B cell (primary cell): ENCODE results near the gene SRC. TPM values are rescaled to one million over a fixed set of nuclear protein-coding genes. Genes with fewer than 3 reads are reported as not detected.

Experiments used
- ATAC-seq: fragments of 200-7000 bp; cut with Tn5 transposase; one replicate; pipeline ENCODE4 v1.10.0; 2021; ENCODE audit warnings: low read depth, mild to moderate bottlenecking, moderate number of reproducible peaks, moderate library complexity
- CTCF ChIA-PET: fragments of 350-600 bp; sonication (Branson Sonifier 250); formaldehyde crosslinking; loops from one replicate; lab custom pipeline; 2021; ENCODE audit warnings: antibody characterized with exemption, inconsistent platforms; lab: Charles Lee
- POLR2A ChIA-PET: fragments of 350-600 bp; sonication (Branson Sonifier 250); formaldehyde crosslinking; loops from one replicate; lab custom pipeline; 2021; ENCODE audit warnings: antibody characterized with exemption; lab: Charles Lee
- DNase-seq: peaks from one replicate; pipeline ENCODE4 v3.0.0; 2013
- H2AFZ ChIP-seq: 2 replicates; pipeline ENCODE4 v1.6.1; 2012; ENCODE audit warnings: mild to moderate bottlenecking, low read depth, low read length; ENCODE audit not compliant: insufficient read depth, poor library complexity, severe bottlenecking
- H3K27ac ChIP-seq, 2 donors: 1 replicate in 1 of 2; 2 replicates in 1 of 2; pipeline ENCODE4 v1.5.1; 2012 to 2013; ENCODE audit warnings: low read length in 2 of 2, mild to moderate bottlenecking in 2 of 2, moderate library complexity in 1 of 2
- H3K27me3 ChIP-seq, 4 experiments: fragments of 200-600 bp in 1 of 4; sonication (generic) in 1 of 4; replicated peaks in 1 of 4; 1 replicate in 2 of 4; 2 replicates in 2 of 4; pipeline versions ENCODE4 v1.6.1 to v1.7.0; 2013 to 2016; ENCODE audit warnings: low read length in 3 of 4, mild to moderate bottlenecking in 2 of 4, mixed read lengths in 1 of 4, moderate library complexity in 1 of 4; ENCODE audit not compliant: insufficient read depth in 4 of 4, control insufficient read depth in 3 of 4; ENCODE audit errors: control extremely low read depth in 1 of 4
- H3K36me3 ChIP-seq, 2 experiments: replicated peaks in 1 of 2; 1 replicate in 1 of 2; 2 replicates in 1 of 2; pipeline versions ENCODE4 v1.6.1 to v1.7.1; 2013; ENCODE audit warnings: low read length in 1 of 2; ENCODE audit not compliant: insufficient read depth in 2 of 2, control insufficient read depth in 1 of 2; ENCODE audit errors: control extremely low read depth in 1 of 2, extremely low read depth in 1 of 2
- H3K4me1 ChIP-seq, 2 donors: fragments of 200-600 bp in 1 of 2; sonication (generic) in 1 of 2; 1 replicate in 1 of 2; 2 replicates in 1 of 2; pipeline versions ENCODE4 v1.5.1 to v1.6.1; 2013 to 2017; ENCODE audit warnings: low read length in 2 of 2; ENCODE audit not compliant: control insufficient read depth in 2 of 2, insufficient read depth in 2 of 2
- H3K4me2 ChIP-seq: replicated peaks from 2 replicates; pipeline ENCODE3; 2012; ENCODE audit warnings: mild to moderate bottlenecking, low read depth, low read length; ENCODE audit not compliant: poor library complexity, severe bottlenecking
- H3K4me3 ChIP-seq, 5 experiments: fragments of 200-600 bp in 1 of 5; sonication (generic) in 1 of 5; 1 replicate in 3 of 5; 2 replicates in 2 of 5; pipeline versions ENCODE4 v1.5.1 to v1.7.0; 2011 to 2016; ENCODE audit warnings: low read length in 4 of 5, mild to moderate bottlenecking in 4 of 5, low read depth in 2 of 5, control low read depth in 1 of 5, moderate library complexity in 1 of 5; ENCODE audit not compliant: insufficient read depth in 1 of 5; ENCODE audit errors: control extremely low read depth in 1 of 5, extremely low read depth in 1 of 5
- H3K79me2 ChIP-seq: fragments of 200-600 bp; sonication (generic); one replicate; pipeline ENCODE4 v1.6.0; 2016; ENCODE audit warnings: low read length; ENCODE audit not compliant: control insufficient read depth, insufficient read depth
- H3K9ac ChIP-seq: fragments of 200-600 bp; sonication (generic); 2 replicates; pipeline ENCODE4 v1.6.1; 2017; ENCODE audit warnings: mild to moderate bottlenecking, low read length, moderate library complexity
- H3K9me3 ChIP-seq, 3 donors: one replicate each; pipeline versions ENCODE4 v1.6.1 to v1.7.1; 2013; ENCODE audit warnings: low read length in 2 of 3; ENCODE audit not compliant: control insufficient read depth in 2 of 3, insufficient read depth in 1 of 3; ENCODE audit errors: control extremely low read depth in 1 of 3
- H4K20me1 ChIP-seq: 2 replicates; pipeline ENCODE4 v1.6.0; 2012; ENCODE audit warnings: mild to moderate bottlenecking, low read length; ENCODE audit not compliant: insufficient read depth, control insufficient read depth, poor library complexity, severe bottlenecking
- H3K27ac Mint-ChIP-seq: one replicate; pipeline ENCODE4 v1.8.0; 2021; ENCODE audit warnings: mixed read lengths
- H3K27me3 Mint-ChIP-seq: one replicate; pipeline ENCODE4 v1.8.0; 2021; ENCODE audit warnings: mixed read lengths
- H3K4me1 Mint-ChIP-seq: one replicate; pipeline ENCODE4 v1.8.0; 2021; ENCODE audit warnings: mixed read lengths
- H3K4me3 Mint-ChIP-seq: one replicate; pipeline ENCODE4 v1.8.0; 2021; ENCODE audit warnings: mixed read lengths
- H3K9me3 Mint-ChIP-seq: one replicate; pipeline ENCODE4 v1.8.0; 2022; ENCODE audit warnings: mixed read lengths; ENCODE audit not compliant: insufficient read depth
- EZH2 ChIP-seq: IDR thresholded peaks from 2 replicates; pipeline ENCODE4 v1.6.1; 2012; ENCODE audit warnings: borderline replicate concordance, low read depth, mild to moderate bottlenecking, moderate library complexity, low read length; ENCODE audit not compliant: insufficient read depth, poor library complexity, severe bottlenecking
- WGBS: methylation state at CpG from one replicate; pipeline ENCODE4 v1.1.5; 2013; ENCODE audit warnings: missing lambda C conversion rate; ENCODE audit not compliant: insufficient coverage; 5-methylcytosine and 5-hydroxymethylcytosine counted together
- intact Hi-C: fragments of 100-400 bp; cut with micrococcal nuclease; formaldehyde crosslinking; loops from one replicate; pipeline ENCODE4 v1.10.0; 2022
- polyA plus RNA-seq: library from polyadenylated mRNA; depleted of rRNA; stranded (reverse); fragments of >200 nt; gene quantifications from 2 replicates; pipeline ENCODE4 v1.2.3, GENCODE V29; 2012
- total RNA-seq, 2 donors: library from RNA; stranded (reverse); fragments of 120-200 nt in 1 of 2; gene quantifications; 1 replicate in 1 of 2; 2 replicates in 1 of 2; pipeline versions ENCODE4 v1.2.3 to v1.2.4, GENCODE V29; 2013 to 2022
- TF ChIP-seq, protein P1 (sequence below): fragments of 200-600 bp; IDR thresholded peaks from one replicate; pipeline ENCODE4 v1.8.0; 2022; ENCODE audit warnings: antibody characterized with exemption, mild to moderate bottlenecking

The SRC gene
- total and polyA plus RNA-seq, 2 donors (not counting 1 experiment from before 2014, with no cell fraction given), result 6.5 to 16.8 TPM

DNA sequence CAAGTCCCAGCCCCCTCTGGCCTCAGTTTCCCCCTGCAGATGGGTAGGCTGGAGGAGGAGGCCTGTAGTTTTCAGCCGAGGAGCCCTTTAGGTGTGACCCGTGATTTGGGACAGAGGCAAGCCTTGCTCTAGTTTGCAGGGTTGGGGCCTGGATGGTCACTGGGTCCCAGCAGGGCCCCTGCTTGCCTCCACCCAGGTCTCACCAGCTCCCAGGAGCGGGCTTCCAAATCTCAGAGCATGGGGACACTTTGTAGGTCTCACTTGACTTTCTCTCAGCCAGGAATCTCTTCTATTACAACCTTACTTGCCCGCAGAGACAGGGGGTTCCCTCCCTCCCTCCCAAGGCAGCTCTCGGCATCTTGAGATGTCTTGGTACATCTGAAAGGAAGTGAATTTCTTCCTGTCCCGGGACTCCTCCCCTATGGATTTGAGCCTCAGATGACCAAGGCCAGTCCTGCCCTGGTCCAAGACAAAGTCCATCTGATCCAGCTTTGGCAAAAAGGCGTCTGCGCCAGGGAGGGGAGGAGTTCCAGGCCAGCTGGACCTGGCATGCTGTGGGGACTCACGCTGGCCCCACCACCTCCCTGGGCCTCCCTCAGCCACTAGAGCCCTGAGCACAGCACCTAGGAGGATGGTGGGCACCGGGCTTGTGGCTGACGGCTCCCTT, 47.4 kb downstream of the SRC start:
- TF ChIP-seq EZH2, result no peak
- TF ChIP-seq, protein P1, sequence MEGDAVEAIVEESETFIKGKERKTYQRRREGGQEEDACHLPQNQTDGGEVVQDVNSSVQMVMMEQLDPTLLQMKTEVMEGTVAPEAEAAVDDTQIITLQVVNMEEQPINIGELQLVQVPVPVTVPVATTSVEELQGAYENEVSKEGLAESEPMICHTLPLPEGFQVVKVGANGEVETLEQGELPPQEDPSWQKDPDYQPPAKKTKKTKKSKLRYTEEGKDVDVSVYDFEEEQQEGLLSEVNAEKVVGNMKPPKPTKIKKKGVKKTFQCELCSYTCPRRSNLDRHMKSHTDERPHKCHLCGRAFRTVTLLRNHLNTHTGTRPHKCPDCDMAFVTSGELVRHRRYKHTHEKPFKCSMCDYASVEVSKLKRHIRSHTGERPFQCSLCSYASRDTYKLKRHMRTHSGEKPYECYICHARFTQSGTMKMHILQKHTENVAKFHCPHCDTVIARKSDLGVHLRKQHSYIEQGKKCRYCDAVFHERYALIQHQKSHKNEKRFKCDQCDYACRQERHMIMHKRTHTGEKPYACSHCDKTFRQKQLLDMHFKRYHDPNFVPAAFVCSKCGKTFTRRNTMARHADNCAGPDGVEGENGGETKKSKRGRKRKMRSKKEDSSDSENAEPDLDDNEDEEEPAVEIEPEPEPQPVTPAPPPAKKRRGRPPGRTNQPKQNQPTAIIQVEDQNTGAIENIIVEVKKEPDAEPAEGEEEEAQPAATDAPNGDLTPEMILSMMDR, result no peak
- ChIA-PET CTCF (interaction anchor here (1.0 kb wide), 1 partner anchor 140 kb away, joined by 3 read pairs; no protein-coding TSS in a partner anchor), POLR2A (no interaction called here)
- no peaks in the 10 kb centered on the region for H3K27me3 Mint-ChIP-seq
- Histone ChIP-seq H3K4me3 (no peak overlapping the region), H3K27ac (no peak overlapping the region), H3K36me3 (peaks cover 0 to under 1% of the 10 kb centered on the region in 2 experiments), H3K9me3 (no peaks in the 10 kb centered on the region), H3K4me2 (no peak overlapping the region), H2AFZ (no peak overlapping the region), H4K20me1 (no peaks in the 10 kb centered on the region), H3K9ac (no peak overlapping the region), H3K79me2 (no peaks in the 10 kb centered on the region), H3K4me1 (no peaks in the 10 kb centered on the region), H3K27me3 (no peaks in the 10 kb centered on the region)
- ATAC-seq (no peak), DNase-seq (no peak)
- H3K9me3 Mint-ChIP-seq, result no peaks in the 10 kb centered on the region
- H3K27ac Mint-ChIP-seq, result no peak overlapping the region
- H3K4me3 Mint-ChIP-seq, result no peak overlapping the region
- no peaks in the 10 kb centered on the region for H3K4me1 Mint-ChIP-seq
- intact Hi-C loops, result no loop called here
- 93% methylated on average over 8 of the region's 11 CpGs for WGBS

DNA sequence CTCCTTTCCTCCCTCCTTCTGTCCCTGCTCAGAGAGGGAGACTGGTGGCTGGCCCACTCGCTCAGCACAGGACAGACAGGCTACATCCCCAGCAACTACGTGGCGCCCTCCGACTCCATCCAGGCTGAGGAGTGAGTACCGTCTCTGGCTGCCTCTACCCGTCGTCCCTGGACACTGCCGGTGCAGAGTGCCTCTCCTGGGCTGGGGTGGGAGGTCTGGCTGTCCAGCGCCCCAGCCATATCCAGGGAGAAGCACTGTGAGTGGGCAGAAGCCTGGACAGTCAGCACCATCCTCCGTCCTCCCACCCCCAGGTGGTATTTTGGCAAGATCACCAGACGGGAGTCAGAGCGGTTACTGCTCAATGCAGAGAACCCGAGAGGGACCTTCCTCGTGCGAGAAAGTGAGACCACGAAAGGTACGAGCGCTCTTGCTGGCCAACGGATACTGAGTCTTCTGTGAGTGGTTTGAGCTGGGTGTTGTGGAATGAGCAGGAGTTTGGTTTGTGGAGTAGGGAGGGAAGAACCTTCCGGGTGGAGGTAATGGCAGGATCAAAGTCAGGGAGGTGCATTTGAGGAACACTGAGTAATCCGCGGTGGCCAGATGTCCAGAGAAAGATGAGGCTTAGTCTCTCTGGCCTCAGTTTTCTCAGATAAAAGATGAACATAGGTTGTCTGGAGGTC, 48.1 kb downstream of the SRC start:
- no peak overlapping the region for H3K4me2 ChIP-seq
- H3K4me1 Mint-ChIP-seq, result no peaks in the 10 kb centered on the region
- no peak for TF ChIP-seq EZH2
- TF ChIP-seq, protein P1, result no peak
- no peak overlapping the region for H3K9ac ChIP-seq
- intact Hi-C loops, result no loop called here
- no peaks in the 10 kb centered on the region for H3K27me3 ChIP-seq
- no peak overlapping the region for H3K27ac Mint-ChIP-seq
- H3K4me3 ChIP-seq, result no peak overlapping the region
- DNase-seq, result no peak
- no peak overlapping the region for H2AFZ ChIP-seq
- H3K4me1 ChIP-seq, result no peaks in the 10 kb centered on the region
- no peak for ATAC-seq
- WGBS, result 95% methylated on average over 21 of the region's 22 CpGs
- H3K27ac ChIP-seq, result no peak overlapping the region
- ChIA-PET CTCF (no interaction called here), POLR2A (no interaction called here)
- no peak overlapping the region for H3K4me3 Mint-ChIP-seq
- H4K20me1 ChIP-seq, result no peaks in the 10 kb centered on the region
- no peaks in the 10 kb centered on the region for H3K27me3 Mint-ChIP-seq
- H3K36me3 ChIP-seq, result peaks cover 0 to 2% of the 10 kb centered on the region in 2 experiments
- H3K9me3 ChIP-seq, result no peaks in the 10 kb centered on the region
- H3K79me2 ChIP-seq, result no peaks in the 10 kb centered on the region
- no peaks in the 10 kb centered on the region for H3K9me3 Mint-ChIP-seq
